Measurements from ENCODE around the gene HBEGF.

DNA sequence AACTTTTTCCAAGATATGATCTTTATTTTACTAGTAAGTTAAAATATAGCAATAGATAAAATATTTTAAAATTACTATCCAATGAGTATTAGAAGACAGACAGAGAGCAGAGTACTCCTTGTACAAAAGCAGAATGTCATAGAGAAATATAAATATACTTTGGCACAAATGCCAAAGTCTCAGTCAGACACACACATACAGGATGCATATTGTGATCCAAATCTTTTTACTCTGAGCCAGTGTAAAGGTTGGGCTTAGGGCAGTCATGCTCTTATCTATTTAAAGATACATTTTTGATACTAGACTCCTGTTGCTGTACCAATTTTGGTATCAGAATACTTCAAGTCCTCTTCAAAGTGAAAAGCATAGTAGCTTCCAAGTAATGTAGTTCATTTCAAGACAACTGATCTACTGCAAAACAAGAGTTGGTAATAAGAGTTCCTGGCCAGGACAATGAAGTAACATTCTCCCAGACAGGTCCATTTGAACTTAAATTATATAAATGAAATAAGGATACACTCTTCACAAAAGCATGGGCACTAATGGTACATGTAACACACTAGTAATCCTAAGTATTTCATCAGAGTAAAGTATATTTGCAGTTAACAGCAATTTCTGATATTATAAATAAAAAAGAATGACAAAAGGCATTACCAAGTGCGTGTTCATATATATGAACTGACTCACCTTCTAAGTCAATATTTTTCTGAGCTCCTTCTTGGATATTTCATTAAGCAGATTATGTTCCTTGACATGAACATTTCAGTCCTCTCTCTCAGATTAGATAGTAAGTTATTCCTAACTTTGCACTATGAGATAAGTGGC, 54.0 kb downstream of the HBEGF start:
- TF ChIP-seq, protein P1, sequence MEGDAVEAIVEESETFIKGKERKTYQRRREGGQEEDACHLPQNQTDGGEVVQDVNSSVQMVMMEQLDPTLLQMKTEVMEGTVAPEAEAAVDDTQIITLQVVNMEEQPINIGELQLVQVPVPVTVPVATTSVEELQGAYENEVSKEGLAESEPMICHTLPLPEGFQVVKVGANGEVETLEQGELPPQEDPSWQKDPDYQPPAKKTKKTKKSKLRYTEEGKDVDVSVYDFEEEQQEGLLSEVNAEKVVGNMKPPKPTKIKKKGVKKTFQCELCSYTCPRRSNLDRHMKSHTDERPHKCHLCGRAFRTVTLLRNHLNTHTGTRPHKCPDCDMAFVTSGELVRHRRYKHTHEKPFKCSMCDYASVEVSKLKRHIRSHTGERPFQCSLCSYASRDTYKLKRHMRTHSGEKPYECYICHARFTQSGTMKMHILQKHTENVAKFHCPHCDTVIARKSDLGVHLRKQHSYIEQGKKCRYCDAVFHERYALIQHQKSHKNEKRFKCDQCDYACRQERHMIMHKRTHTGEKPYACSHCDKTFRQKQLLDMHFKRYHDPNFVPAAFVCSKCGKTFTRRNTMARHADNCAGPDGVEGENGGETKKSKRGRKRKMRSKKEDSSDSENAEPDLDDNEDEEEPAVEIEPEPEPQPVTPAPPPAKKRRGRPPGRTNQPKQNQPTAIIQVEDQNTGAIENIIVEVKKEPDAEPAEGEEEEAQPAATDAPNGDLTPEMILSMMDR (IDR thresholded peaks at IDR 0.05; ENCODE audit: low read depth, low read length, missing input control), result no peak
- TF ChIP-seq, protein P2, sequence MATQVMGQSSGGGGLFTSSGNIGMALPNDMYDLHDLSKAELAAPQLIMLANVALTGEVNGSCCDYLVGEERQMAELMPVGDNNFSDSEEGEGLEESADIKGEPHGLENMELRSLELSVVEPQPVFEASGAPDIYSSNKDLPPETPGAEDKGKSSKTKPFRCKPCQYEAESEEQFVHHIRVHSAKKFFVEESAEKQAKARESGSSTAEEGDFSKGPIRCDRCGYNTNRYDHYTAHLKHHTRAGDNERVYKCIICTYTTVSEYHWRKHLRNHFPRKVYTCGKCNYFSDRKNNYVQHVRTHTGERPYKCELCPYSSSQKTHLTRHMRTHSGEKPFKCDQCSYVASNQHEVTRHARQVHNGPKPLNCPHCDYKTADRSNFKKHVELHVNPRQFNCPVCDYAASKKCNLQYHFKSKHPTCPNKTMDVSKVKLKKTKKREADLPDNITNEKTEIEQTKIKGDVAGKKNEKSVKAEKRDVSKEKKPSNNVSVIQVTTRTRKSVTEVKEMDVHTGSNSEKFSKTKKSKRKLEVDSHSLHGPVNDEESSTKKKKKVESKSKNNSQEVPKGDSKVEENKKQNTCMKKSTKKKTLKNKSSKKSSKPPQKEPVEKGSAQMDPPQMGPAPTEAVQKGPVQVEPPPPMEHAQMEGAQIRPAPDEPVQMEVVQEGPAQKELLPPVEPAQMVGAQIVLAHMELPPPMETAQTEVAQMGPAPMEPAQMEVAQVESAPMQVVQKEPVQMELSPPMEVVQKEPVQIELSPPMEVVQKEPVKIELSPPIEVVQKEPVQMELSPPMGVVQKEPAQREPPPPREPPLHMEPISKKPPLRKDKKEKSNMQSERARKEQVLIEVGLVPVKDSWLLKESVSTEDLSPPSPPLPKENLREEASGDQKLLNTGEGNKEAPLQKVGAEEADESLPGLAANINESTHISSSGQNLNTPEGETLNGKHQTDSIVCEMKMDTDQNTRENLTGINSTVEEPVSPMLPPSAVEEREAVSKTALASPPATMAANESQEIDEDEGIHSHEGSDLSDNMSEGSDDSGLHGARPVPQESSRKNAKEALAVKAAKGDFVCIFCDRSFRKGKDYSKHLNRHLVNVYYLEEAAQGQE (IDR thresholded peaks at IDR 0.05), result no peak

Measured in liver (tissue), 2 donors.